GM12874 (cell line): ENCODE results near the gene HPD.

Source experiments
- TF ChIP-seq, protein P1 (sequence below): IDR thresholded peaks from 2 replicates; pipeline ENCODE4 v1.5.1; 2011; ENCODE audit warnings: low read depth, mild to moderate bottlenecking, control low read depth, low read length, moderate library complexity; ENCODE audit not compliant: insufficient read depth

The HPD gene

DNA sequence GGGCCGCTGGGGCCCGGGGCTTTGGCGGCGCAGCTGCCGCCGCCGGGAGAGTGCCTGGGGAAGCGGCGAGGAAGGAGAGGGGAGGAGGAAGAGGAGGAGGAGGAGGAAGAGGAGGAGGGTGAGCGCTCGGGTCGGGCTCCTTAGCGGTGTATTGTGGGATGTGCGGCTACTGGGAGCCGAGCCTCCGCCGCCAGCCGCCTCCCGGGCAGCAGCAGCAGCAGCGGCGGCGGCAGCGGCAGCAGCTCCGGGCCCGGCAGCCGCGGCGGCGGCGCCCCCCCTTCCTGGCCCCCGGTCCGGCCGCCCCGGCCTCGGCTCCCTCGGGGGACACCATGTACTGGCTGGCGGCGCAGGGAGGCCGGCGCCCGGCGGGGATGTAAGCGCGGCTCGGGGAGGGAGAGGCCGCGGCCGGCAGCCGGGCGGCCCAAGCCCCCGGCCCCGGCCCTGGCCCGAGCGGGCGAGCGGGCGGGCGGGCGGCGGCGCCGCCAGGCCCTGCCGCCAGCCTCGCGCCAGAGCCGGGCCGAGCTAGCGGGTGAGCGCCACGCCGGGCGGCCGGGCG, 54.7 kb downstream of the HPD start, which contains the start of gene SETD1B:
SETD1B (plus strand) TSS at position 149 of the 556 bp plus-strand sequence. CDS start 729 bp downstream, outside the sequence.
- TF ChIP-seq, protein P1, sequence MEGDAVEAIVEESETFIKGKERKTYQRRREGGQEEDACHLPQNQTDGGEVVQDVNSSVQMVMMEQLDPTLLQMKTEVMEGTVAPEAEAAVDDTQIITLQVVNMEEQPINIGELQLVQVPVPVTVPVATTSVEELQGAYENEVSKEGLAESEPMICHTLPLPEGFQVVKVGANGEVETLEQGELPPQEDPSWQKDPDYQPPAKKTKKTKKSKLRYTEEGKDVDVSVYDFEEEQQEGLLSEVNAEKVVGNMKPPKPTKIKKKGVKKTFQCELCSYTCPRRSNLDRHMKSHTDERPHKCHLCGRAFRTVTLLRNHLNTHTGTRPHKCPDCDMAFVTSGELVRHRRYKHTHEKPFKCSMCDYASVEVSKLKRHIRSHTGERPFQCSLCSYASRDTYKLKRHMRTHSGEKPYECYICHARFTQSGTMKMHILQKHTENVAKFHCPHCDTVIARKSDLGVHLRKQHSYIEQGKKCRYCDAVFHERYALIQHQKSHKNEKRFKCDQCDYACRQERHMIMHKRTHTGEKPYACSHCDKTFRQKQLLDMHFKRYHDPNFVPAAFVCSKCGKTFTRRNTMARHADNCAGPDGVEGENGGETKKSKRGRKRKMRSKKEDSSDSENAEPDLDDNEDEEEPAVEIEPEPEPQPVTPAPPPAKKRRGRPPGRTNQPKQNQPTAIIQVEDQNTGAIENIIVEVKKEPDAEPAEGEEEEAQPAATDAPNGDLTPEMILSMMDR, result no peak

DNA sequence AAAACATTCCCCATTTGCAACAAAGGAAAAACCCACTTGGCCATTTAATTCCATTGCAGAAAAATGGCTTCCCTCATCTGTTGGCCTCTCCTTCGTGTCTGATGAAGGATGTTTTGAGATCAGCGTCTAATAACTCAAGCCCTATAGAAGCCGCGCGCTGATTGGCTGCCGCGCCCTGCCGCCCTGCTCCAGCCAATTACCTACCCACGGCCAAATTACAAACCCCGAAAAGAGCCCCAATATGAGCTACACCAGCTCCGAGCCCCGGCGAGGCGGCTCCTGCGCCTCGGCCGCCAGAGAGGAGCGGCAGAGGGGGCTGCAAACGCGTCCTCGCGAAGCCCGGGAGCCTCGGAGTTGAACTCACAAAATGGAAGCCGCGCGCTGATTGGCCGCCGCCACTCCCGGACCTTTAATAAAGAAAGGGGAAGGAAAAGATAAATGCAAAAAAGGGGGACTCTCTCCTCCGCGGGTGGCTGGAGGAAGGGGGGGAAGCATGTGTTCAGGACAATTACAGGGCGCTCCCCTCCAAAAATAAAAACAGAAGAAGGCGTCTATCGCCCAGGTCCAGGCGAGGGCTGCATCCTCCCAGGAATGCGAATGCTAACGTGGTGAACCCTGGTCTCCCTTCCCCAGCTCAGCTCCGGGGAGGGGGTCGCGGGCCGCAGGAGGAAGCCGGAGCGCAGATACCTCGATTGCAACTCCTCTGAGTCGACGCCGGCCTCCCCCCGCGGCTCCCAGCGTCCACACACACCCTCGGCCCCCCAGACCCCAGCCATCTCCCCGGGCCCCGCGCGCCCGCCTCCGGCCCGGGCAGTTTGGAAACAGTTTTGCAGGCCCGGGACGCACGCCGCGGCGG, 55.6 kb downstream of the HPD start:
- TF ChIP-seq, protein P1, result no peak

DNA sequence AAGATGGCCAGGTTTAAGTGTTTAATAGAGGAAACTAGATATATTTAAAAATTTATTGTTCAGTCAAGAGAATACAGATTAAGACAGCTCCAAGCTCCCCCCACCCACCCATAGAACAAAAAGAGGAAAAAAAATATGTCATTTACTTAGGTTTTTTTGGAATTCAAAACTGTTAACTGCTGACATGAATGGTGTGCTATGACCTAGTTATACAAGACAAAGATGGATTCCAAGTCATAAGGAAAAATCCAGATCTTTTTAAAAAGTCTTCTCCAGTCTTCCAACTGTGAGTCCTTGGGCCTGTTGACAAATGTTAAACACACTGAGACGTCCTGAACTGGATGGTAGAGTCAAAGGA, 56.2 kb downstream of the HPD start:
- TF ChIP-seq, protein P1, result no peak

DNA sequence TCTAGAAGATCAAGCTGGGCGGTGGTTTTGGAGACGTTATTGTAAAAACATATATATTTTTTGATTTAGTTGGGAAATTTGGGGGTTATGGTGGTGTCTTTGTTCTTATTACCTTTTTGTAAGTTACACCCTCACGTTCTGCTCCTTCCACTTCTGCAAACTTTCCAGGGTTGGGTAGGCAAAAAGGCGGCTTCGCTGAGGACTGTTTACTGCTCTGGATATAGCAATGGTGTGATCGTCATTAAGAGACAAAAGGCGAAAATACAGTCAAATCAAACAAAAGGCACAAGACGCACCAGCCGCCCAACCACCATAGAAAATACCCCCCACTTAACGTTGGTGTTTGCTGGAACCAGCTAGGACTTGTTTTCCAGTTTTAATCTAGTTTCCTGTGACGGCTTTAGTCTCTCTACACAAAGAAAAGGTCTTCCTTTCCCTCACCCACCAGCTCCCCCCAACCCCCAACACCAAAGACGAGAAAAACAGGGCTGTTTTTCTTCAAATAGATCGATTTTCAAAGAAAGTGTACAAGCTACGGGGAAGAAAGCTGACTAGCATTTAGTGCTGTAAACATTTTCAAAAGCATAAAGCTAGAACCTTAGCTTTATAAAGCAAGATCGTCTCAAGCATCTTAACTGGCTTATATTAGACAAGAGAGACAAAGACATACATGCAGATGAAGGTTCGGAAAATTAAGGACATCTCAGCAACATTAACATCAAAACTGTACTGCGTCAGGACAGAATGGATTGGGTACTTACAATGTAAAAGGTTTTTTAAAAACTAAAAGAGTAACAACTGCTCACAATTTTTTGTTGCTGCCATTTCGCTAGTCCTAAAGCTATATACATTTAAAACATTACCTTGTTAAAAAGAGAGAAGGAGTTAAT, 56.8 kb downstream of the HPD start:
- TF ChIP-seq, protein P1, result no peak

DNA sequence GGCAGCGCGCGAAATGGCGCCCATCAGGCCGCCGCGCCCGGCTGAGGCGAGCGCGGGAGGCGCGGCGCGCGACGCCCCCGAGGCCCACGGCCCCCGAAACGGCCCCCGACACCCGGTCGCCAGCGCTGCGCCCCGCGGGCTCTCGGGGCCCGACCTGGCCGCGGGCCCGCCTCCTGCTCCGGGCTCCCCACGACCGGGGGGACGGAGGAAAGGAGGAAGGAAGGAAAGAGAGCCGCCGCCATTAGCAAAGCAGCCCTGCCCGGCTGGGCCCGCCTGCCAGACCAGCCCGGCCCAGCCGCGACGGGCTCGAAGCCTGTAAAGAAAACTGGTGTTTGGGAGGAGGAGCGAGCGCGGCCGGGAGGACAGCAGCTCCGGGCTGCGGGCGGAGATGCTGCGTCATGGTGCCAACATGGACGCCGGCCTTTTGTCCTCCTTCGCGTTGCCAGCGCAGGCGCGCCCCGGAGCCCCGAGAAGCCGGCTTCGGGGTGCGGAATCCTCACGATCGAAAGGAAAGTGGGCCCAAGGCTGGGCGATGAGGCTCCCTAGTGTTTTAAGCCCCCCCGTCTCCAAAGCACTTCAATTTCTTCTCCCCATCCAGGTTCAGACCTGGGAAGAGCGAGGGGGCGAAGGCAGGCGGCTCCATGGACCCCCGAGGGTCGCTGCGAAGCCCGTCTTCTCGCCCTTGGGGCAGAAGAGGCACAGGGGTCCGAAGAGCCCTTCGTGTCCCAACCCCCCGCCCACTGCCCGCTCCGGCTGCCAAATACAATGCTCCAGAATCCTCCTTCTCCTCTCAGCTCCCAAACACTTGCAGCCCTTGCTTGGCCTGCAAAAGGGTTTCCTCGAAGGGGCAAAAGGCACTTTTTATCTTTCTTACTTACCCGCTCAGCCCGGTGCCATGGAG, 57.7 kb downstream of the HPD start:
- TF ChIP-seq, protein P1, result no peak

DNA sequence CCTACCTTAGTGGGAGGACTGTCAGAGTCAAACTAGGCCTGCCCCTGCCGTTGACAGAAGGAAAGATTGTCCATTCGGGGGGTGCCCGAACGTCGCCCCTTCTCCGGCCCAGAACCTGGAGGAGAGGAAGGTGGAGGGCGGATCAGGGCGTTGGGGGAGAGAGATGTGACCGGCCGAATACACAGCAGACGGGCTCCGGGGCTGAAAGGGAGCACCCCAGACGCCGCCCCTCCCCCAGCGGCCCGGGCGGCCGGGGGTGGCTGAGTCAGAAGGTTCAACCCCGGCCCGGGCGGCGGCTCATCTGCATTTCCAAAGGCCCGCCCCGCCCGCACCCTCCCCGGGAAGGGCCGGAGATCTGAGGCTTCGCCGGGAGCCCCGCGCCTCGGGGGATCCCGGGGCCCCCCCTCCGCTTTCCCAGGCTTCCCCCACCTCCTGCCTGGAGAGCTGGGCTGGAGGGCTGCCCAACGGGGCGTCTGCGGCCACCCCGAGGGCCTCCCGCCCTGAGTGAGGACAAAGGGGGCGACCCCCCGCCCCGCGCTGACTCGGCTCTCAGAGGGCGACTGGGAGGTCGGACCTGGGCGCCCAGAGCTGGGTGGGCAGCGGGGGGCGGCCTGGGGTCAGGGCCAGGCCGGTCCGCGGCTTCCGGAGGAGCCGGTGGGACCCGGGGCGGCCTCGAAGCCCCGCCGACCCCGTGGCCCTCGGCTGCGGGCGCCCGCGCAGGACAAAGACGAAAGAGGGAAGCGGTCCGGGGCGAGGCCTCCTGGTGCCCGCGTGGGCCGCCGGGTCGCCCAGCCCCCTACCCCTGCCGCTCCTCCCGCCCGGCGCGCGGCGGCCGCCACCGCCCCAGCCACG, 58.6 kb downstream of the HPD start:
- TF ChIP-seq, protein P1, result no peak
